Globus pallidus (tissue), 1 donor: ENCODE measurements around the gene ORC5.
"Not testable (repeated sequence)": the region's sequence is repeated elsewhere in the genome, so short reads cannot be mapped to it uniquely, and the experiment has no call there.

Source experiments
- DNase-seq: peaks from one replicate; pipeline ENCODE4 v3.0.0-alpha.2; 2015; ENCODE audit warnings: low spot score

The ORC5 gene

GRCh38 chr7:104207731-104208420 lies at the start of gene ORC5:
Gene ORC5 (minus strand): TSS chr7:104208013. CDS start chr7:104207904, 109 bp downstream.
- peak; percentile 69 for DNase-seq

- no peak for DNase-seq
Observed at GRCh38 chr7:104255616-104256015, 47.8 kb upstream of the ORC5 start.

GRCh38 chr7:104255194-104255593 lies 47.4 kb upstream of the ORC5 start:
- no peak for DNase-seq

DNA sequence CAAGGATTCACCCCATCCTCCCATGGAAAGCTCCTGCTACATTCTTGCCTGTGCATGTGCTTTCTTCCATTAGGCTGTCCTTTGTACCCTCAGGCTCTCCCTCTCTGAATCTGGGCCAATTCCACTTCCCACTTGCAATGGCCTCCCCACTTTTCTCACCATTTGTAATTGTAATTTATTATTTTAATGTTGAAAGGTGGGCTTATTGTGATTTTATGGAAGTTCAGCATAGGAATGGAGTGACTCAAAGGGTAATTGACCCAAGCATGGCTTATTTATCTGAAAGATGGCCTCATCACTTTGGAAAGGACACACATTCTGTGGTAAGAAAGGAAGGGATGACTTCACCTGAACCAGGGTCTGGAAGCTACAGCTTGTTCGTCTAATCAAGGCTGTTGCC lies 46.9 kb upstream of the ORC5 start:
- no peak for DNase-seq

DNA sequence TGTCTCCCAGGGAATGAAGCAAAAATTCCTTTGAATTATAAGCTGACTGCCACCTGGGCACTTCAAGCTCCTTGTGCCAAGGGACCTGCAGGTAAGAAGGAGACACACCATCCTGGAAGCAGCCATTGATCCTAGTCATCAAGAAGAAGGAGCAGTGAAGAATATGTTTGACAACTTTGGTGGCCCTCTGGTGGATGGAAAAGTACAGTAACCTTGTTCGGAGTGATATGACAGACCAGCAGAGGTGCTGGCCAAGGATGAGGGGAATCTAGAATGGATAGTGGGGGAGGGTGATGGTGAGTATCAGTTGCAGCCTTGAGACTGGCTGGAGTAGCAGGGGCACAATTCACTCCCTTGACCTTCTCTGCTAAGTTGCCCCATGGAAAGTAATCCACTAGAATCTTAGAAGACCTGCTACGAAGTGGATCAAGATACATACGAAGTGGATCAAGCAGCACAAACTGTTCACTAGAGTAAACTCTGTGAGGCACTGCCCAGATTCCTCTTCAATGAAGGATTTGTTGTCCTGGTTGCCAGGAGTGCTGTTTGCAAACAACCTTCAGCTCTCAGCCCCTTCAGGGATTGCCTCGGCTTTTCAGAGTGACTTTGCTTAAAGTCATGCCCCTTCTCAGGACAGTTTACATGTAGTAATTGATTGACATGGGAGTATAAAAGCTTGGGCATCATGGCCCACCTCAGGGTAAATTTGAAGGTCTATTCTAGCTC lies 44.8 kb upstream of the ORC5 start:
- no peak for DNase-seq

GRCh38 chr7:104242638-104243037 lies 34.8 kb upstream of the ORC5 start:
- no peak for DNase-seq

- no peak for DNase-seq
Observed at GRCh38 chr7:104241538-104242209, 33.9 kb upstream of the ORC5 start.

DNA sequence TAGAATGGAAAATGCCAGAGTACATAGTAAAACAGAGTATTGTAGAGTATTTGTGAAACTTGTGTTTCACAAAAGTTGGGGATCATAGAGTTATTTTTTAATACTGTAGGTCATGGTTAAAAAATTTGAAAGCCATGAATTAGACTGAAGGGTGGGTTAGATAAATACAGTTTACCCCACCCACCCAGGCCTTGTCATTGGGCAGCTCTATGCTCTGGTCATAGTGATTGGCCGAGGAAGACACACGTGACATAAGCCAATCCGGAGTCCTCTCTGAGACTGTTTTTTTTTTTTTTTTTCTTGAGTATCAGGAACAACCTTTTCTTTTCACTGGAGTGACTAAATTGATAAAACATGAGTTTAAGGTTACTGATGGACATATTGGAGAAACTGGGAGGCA lies 33.3 kb upstream of the ORC5 start:
- no peak for DNase-seq

GRCh38 chr7:104240401-104240800 lies 32.6 kb upstream of the ORC5 start:
- DNase-seq: no peak

DNA sequence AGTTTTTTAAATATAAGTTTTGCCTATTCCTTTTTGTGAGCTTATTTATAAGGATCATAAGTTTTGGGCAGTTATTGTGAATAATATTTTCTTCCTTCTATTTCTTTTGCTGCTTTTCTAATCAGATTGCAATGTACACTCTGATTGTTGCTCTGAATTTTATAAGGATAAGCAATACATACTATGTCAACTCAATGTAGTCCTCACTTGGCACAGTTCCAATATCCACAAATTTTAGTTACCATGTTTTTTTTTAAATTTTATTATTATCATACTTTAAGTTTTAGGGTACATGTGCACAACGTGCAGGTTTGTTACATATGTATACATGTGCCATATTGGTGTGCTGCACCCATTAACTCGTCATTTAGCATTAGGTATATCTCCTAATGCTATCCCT lies 27.2 kb upstream of the ORC5 start:
- not testable (repeated sequence) for DNase-seq

DNA sequence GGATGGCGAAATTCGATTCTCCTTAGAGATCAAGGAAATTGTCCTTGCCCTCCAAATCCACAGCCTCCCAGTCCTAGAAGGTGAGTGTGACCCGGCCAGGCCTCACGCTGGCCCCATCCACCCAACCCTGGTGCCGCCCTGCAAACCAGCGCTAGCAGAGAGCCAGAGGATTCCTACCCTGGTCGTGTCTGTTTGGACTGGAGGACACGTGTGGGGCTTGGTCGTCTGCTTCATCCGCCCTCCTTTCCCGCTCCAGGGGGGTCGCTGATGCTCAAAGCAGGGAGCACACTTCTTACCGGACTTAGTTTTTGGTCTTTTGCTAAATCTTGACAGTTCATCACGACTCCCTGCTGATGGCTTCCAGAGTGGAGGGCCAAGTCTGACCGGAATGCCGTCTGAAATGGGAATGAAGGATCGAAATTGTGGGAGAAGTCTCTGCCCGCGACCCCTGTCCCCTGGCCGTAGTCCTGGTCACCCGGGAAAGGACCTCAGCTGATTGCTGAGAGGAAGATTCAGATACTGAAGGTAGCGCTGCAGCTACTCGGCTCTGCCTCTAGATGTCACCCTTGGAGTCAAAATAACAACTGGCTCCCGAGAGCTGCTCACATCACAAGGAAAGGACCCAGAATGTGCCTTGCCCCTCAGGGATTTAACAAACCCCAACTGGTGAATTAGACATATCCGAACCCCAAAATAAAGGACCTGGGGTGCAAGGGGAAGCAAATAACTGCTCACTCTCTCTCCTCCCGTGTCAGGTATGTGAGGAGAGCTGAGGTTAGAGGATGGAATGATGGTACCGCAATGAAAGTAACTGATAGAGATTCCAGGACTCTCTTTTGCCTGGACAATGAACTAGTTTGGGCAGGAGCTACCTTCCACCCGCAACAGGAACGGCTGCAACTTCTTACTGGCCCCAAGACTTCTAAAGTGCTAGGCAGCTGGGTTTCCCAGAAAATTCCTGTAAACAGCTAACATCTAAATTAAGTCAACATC lies 23.5 kb upstream of the ORC5 start:
- DNase-seq: peak; percentile 62

GRCh38 chr7:104230606-104231005 lies 22.8 kb upstream of the ORC5 start:
- DNase-seq: no peak

DNA sequence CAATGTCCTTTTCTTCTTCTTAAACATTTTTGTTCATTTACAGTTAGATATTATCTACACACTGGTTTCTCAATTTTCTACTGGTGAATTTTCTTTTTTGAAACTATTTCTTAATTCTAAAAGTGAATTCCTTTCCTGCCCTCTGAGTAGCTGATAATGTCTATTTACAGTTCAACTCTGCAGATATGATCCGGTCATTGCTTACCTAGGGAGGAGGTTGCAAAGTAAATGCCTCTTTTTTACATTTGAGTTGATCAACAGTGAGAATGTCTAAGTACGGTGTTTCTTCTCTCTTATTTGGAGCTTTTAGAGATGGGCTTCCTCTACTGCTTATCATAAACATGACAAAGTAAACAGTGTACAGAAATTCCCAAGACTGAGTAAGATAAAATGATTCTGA lies 20.6 kb upstream of the ORC5 start:
- DNase-seq: no peak

- DNase-seq: no peak
Observed at GRCh38 chr7:104225451-104225850, 17.6 kb upstream of the ORC5 start.

DNA sequence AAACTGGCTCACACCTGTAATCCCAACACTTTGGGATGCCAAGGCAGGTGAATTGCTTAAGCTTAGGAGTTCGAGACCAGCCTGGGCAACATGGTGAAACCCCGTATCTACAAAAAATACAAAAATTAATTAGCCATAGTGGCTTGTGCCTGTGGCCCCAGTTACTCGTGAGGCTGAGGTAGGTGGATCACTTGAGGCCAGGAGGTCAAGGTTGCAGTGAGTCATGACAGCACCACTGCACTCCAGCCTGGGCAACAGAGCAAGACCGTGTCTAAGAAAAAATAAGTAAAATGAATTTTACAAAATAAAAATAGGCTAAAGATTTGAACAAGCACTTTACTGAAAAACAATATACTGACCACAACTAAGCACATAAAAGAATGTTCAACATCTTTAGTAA lies 9.8 kb upstream of the ORC5 start:
- DNase-seq: no peak

- no peak for DNase-seq
Observed at GRCh38 chr7:104209063-104209462, 1.2 kb upstream of the ORC5 start.

DNA sequence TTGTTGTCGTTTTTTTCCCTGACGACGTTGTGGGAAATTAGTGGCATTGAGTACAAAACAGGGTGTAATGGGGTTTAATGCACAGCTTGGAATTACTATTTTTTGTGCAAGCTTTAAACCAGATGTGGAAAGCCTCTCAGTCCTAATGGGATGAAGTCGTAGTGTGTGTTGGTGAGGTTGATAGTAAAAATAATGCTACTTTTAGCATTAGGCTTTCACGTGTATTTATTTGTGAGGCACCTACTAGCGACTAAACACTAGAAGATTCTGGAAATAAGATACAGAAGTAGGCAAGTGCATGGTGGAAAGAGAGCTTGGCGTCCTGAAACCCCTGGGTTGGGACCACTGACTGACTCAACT lies 588 bp upstream of the ORC5 start:
- no peak for DNase-seq

GRCh38 chr7:104207348-104207730 lies 474 bp downstream of the ORC5 start:
- DNase-seq: no peak

- no peak for DNase-seq
Observed at GRCh38 chr7:104206841-104207240, 972 bp downstream of the ORC5 start.

- DNase-seq: no peak
Observed at GRCh38 chr7:104198673-104199278, 9.0 kb downstream of the ORC5 start.

- DNase-seq: no peak
Observed at GRCh38 chr7:104196161-104196560, 11.7 kb downstream of the ORC5 start.

- DNase-seq: no peak
Observed at GRCh38 chr7:104192434-104192833, 15.4 kb downstream of the ORC5 start.
